GM19455 (cell line): ENCODE measurements around the gene BTN2A1.
"Not testable (repeated sequence)": the region's sequence is repeated elsewhere in the genome, so short reads cannot be mapped to it uniquely, and the experiment has no call there.

ENCODE experiments used
- ATAC-seq: cut with Tn5 transposase; IDR thresholded peaks from one replicate; pipeline ENCODE4 v1.9.1; 2021; ENCODE audit not compliant: unreplicated experiment

BTN2A1 gene

DNA sequence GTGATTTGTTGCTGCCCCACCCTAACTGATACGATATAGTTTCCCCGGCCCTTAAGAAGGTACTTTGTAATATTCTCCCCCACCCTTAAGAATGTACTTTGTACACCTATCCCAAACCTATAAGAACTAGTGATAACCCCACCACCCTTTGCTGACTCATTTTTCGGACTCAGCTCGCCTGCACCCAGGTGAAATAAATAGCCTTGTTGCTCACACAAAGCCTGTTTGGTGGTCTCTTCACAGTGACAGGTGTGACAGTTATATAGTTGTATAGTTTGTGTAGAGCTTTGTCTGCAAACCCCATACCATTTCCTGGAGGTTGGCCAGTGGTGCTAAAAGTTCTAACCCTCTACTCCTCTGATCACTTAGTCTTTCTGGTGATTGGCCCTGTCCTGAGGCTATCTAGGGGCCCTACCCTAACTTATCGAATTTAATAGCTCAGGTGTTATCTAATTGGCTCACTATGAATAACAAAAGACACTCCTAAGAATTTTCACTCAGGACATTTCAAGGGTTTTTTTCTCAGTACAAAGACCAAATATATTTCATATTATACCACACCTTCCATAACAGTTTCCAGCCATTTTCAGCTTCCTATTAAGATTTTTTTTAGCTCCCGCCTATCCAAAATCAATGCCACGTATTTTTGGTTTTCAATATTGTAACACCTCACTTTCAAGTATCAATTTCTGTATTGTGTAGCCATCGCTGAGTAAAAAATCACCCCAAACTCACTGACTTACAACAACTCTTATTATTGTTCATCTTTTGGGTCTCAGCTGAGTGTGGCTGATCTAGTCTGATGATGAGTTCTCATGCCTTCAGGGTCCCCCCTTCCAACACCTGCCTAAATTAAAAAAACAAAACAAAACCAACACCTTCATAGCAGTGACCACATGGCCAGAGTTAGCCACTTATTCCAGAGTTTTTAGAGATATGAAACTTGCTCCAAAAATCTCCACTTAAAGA, 32.5 kb downstream of the BTN2A1 start:
- ATAC-seq: no peak

DNA sequence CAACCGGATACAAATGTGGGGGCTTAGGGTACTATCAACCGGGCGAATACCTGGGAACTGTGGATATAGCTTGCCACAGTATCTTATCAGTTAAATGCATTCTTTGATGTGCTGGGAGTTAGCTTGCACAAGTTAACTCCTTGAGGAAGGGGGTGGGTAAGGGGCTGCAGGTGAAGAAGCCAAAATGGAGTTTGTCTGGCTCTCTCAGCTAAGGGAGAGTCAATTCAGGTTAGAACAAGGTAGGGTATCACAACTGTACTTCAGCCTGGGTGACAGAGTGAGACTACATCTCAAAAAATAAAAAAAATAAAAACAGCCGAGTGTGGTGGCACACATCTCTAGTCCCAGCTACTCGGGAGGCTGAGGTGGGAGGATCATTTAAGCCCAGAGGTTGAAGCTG, 33.8 kb downstream of the BTN2A1 start:
- no peak for ATAC-seq

DNA sequence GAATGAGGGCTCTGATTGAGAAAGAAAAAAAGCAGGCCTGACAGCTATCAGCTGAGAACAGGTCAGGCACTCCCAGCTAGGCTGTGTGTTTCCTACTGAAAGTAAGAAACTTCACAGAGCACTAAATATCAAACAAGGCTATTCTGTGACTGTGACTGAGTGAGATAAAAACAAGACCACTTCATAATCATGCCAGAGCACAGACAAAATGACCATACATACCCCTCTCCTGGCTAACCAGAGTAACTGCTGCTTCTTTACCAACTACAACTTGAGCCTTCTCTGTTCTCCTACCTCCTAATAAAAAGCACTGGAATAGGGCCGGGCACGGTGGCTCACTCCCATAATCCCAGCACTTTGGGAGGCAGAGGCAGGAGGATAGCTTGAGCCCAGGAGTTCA, 35.5 kb downstream of the BTN2A1 start:
- no peak for ATAC-seq

DNA sequence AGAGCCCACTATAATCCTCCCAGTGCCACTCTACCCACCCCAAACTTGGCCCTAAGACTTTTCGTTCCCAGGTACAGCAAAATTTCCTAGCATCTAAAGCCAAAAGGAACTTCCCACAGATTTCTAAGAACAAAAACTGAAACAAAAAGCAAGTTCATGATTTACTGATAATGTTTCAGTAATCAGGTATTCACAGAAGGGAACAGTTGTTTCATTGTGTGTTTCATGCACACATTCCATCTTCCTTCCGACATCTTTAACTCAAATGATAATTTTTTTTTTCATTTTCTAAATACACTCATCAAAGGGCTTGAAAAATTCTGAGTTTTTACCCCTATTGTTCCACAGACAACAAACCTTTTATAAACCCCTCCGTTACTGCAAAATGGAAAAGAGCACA, 36.4 kb downstream of the BTN2A1 start:
- no peak for ATAC-seq

DNA sequence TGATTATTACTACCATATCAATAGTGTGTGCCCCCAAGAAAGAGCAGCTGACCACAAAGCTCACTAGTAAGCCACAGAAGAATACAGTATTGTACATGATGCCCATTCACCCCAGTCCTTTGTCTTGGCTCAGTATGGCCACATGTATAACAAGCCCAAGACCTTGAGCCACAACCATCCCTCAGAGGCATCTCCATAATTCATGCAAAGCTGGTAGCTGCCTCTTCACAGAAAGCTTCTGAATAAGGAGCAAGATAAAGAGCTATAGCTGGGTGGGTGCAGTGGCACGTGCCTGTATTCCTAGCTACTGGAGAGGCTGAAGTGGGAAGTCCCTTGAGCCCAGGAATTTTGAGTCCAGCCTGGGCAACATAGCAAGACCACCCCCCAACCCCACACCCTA, 37.5 kb downstream of the BTN2A1 start:
- ATAC-seq: no peak

DNA sequence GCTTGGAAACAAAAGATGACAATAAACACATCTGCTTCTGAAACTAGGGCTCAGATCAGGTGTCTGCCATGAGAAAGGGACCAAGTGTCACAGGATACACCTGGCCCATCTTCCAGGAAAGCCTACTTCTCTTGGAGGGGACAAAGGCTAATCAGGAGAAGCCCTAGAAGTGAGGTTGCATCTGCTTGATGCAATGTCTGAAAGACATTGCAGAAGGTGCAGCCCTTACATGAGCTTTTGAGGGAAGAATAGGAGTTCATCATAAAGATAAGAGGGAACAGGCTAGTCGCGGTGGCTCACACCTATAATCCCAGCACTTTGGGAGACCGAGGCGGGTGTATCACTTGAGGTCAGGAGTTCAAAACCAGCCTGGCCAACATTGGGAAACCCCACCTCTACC, 39.9 kb downstream of the BTN2A1 start:
- ATAC-seq: no peak

DNA sequence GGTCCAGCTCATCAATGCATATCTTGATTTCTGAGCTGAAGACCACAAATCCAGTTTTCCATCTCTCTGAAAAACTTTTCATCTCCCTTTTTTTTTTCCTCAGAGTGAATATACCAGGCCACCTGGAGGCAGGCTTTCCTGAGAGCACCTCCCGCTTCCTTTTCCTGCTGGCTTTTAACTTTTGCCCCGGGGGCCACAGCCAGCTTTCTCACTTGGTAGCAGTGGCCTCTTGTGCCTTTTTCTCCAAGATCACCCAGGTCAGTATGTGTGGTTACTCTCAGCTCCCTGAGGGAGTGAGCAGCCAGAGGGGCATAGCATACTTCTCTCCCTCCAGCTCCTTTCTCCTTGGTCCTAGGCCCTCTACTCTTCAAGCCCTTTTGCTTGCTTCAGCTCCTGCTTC, 42.3 kb downstream of the BTN2A1 start, which contains the start of gene BTN1A1:
Gene BTN1A1, plus strand, starts transcription at position 202 of the 400 bp plus-strand sequence. CDS start 984 bp downstream, outside the sequence.
- no peak for ATAC-seq

DNA sequence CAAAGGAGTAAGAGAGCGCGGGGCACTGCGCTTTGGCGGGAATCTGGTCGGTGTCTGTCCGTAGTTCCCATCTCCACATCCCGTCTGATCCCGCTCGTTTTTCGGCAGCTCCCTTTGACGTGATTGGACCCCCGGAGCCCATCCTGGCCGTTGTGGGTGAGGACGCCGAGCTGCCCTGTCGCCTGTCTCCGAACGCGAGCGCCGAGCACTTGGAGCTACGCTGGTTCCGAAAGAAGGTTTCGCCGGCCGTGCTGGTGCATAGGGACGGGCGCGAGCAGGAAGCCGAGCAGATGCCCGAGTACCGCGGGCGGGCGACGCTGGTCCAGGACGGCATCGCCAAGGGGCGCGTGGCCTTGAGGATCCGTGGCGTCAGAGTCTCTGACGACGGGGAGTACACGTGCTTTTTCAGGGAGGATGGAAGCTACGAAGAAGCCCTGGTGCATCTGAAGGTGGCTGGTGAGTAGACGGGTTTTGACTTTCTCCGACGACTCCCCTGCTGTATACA, 43.8 kb downstream of the BTN2A1 start:
- no peak for ATAC-seq

DNA sequence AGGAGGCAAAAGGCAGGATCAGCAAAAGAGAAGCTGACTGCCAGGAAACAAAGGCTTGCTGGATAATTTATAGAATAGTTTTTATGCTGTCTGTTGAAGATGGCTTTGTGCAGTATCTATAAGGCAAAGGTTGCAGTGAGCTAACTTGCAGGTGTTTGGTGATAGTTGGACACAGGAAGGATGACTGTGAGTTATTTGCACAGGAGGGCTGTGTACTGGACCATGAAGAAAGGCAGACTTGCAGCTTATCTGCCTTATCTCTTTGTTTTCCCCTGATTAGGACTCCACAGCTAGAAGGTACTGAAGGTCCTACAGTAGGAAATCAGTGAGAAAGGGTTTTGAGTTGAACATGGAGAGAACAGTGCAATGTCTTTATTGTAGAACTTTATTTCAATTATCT, 44.4 kb downstream of the BTN2A1 start:
- ATAC-seq: no peak

DNA sequence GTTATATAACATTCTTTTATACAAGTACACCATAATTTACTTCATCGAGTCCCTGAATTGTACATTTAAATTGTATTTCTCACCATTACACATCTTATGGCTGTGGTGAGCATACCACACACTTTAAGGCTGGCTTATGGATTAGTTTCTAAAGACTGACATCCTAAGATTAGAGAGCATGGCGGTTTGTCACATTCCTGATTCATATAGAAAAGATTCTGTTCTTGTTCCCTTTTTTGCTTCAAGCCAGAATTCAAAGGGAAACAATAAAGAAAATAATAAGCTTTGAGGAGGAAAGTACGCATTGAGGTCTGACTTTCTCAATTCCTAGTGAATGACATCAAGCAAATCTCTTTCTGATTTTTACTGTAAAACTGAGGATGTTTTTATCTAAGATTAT, 44.9 kb downstream of the BTN2A1 start:
- no peak for ATAC-seq

DNA sequence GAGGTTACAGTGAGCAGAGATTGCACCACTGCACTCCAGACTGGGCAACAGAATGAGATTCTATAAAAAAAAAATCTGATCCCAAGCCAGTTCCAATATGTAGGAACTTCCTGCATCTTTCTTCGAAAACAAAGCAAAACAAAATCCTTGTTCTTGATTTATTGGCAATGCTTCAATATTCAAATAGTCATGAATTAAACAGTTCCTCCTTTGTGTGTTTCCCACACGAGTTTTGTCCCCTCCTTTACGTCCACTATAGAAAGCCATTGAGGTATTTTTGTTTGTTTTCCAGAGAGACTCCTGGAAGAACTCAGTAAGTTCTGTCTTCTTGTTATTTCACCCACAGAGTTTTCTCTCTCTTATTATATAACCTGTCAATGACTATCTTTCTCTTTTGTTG, 49.9 kb downstream of the BTN2A1 start:
- no peak for ATAC-seq

DNA sequence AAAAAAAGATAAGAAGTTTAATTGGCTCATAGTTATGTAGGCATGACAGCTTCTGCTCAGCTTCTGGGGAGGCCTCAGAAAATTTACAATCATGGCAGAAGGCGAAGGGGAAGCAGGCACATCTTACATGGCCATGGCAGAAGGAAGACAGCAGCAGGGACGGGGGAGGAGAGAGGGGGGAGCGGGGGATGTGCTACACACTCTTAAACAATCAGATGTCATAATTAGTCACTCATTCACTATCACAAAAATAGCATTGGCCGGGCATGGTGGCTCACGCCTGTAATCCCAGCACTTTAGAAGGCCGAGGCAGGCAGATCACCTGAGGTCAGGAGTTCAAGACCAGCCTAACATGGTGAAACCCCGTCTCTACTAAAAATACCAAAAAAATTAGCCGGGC, 53.3 kb downstream of the BTN2A1 start:
- not testable (repeated sequence) for ATAC-seq

DNA sequence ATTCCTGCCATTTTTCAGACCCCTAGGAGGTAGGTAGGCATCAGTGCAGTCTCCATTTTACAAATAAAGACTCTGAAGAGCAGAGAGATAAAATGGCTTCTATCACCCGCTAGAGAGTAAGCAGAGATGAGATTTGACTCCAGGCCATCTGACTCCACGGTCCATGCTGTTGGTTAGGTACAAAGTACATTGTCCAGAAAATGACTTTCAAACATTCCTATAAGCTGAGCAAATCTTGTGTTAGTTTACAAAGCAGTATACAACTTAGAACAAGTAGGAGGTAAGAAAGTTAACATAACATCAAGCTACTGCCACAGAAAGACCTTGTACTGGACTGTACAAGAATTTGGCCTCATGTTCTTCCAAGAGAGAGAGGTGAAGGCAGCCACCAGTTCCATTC, 57.2 kb downstream of the BTN2A1 start:
- ATAC-seq: no peak

DNA sequence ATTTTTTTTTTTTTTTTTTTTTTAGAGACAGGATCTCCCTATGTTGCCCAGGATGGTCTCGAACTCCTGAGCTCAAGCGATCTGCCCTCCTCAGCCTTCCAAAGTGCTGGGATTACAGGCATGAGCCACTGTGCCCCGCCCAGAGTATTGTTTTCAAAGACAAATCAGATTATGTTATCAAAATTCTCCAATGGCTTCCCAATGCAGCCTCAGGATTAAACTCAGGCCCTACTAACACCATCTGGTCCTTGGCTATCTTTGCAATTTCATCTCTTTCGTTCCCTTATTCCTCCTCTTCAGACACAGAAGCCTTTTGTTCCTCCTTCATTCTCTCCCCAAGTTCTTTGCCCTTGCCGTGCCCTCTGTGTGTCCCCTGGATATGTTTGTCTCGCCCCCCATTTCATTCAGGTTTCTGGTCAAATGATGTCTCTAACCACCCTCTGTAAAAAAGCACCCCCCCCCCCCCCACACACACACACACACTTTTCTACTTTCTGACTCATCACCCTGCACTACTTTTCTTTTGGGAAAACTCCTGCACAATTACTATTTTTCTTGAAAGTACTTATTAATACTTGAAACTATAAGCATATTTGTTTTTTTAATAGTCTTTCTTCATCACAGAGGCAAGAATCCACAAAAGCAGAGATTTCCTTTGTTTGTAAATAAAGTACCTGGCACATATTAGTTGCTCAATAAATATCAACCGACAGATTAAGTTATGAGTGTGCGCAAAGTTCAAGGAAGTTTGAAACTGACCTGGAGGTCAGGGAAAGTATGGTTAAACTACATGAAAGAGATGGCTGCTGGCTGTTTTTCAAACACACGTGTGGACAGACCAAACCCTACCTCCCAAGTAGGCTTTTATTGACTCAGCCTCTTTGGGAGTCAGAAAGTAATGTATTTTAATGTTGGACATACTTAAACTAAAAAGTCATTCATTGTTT, 59.0 kb downstream of the BTN2A1 start:
- no peak for ATAC-seq
